NOMO-1 treated with DMSO at 0.1 percent for 48 hours (cell line): ENCODE results near the gene HIVEP2.

Experiments used
- DNase-seq: peaks from one replicate; lab custom pipeline; 2025; ENCODE audit not compliant: unreplicated experiment; lab: John Stamatoyannopoulos, UW

Gene HIVEP2

DNA sequence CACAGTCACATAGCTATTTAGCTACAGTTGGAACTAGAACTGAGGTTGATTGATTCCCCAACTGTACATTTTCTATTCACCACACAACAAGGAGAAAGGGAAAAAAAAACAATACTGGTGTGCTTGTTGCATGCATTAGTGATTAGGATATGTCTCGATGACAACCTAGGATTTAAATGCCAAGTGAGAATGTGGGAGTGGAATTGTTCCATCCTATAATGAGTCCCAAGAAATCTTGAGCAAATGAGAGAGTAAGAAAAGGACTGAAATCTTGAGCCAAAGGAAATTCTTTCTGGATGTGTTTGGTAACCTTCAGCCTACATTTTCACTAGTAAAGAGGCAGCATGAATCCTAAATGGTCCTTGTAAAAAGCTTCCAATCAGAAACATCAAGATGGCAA is 232.7 kb downstream of the HIVEP2 start:
- DNase-seq, result no peak

- DNase-seq, result no peak
These were observed 236.3 kb downstream of the HIVEP2 start for GRCh38 chr6:142708651-142709050.

DNA sequence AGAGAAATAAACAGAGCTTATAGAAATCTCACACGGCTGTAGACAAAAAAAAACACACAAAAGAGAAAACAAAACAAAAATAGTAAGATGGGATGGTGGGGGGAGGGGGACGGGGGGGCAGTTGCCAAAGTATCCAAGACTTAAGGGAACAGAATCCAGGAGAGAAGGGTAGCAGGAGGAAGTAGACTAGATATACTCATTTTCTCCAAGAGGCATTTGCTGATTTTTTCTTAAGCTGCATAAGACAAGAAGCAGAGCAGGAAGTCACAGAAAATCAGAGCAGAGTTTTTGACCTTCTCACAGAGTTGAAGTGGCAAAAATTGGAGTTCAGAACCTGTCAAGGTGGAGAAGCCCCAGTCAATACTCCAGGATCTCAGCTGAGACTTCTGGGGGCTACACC is 237.7 kb downstream of the HIVEP2 start:
- DNase-seq, result no peak

DNA sequence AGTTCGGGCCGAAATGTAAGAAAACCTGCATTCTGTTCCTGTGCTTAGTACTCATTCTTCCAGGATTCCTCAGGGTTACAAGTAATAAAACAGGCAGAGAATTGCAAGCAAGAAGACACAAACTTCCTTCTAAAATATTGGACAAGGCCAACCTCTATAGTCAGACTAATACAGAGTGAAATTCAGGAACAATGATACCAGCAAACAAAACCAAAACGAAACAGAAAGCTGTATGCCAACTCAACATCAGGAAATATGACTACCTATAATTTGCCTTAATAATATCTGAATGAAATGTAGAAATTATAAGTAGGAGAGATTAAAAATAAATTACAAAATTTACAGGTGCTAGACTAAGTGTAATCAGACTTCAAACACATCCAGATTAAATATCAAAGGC is 238.8 kb downstream of the HIVEP2 start:
- peak; percentile 21 for DNase-seq

DNA sequence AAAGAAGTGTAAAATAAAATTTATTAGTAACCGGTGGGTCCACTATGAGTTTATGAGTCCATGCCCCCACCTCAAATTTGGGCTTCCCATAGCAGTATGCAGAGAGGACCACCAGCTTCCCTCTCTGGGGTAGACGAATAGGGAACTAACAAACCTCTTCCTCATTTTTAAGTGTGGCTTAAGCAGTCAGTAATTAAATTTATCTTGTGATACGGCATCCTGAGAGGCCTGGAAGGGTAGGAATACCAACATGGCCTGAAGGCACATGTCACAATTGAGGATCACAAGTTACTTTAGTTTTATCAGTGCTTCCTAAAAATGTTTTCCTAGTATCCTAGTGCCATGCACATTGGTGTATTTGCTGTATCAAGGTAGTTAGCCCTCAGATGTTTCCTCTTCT is 239.9 kb downstream of the HIVEP2 start:
- DNase-seq, result peak; percentile 60

DNA sequence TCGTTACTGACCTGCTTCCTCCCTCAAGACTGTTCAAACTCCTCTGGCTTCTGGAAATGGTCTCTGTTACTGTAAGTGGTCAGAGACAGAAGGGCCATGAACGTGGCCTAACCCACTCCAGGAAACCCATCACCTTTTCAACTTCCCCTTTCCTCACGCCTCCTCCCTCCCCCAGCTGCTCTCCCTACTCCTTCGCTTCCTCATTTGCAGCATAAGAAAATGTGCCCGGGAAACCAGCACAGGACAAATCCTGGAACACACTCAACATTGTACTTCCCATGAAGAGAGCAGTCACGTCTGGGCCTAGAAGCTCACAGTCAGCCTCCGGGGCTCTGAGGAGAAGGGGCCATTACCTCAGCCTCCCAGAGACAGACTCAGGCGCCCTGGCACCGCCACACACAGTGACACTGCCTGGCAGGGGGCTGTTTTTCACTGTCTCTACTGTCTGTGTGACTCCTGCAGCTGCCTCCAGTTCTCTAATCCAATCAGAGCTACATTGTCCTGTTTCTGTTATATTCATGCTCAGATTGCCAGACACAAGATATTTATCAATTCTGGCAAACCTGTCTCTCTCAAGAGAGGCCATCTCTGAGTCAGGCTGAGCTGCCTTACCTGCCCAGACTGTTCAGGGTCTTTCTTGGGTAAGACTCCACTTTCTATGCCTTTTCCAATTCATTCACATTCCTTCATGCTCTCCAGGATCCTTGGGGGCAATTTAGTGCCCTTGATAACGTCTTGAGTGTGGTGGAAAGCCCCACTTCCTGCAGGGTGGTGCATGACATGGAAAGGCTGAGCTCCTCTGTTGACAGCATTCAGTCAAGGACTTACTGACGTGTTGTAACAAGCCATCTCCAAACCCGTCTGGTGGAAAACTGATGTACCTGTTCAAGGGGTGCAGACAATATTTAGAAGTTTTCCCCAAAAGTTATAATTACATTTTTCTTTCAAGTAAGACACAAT is 242.2 kb downstream of the HIVEP2 start:
- DNase-seq, result peak; percentile 83
